GM18858 (cell line): Measurements from ENCODE around the gene MED29.

Source experiments
- ATAC-seq: cut with Tn5 transposase; IDR thresholded peaks from one replicate; pipeline ENCODE4 v1.9.1; 2021; ENCODE audit not compliant: unreplicated experiment

The MED29 gene

DNA sequence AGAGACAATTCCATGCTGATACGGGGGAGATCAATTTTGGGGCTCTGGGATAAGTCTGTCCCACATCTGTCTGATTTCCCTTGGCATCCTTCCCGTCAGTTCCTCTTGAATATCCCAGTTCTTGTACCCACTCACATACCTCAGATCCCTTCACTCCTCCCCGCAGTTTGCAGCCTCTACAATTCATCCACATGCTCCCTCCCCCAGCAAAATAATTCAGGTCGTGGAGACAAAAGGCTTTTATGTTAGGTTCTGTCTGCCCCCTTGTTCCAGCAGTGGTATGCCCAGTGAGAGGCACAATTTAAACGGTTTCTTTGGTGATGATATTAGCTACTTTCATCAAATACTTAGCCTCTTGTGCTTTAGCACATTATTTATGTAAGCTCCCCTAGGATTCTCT is 35.0 kb downstream of the MED29 start:
- ATAC-seq: no peak

DNA sequence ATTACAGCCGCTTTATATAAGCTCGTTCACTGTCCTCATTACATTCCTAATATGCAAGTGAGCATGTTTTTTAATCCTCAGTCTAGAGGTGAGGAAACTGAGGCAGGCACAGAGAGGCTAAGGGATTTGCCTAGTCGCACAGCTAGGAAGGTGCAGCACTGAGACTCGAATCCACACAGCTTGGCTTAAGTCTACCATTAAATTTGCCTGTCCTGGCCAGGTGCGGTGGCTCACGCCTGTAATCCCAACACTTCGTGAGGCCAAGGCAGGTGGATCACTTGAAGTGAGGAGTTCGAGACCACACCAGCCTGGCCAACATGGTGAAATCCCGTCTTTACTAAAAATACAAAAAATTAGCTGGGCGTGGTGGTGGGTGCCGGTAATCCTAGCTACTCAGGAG is 36.5 kb downstream of the MED29 start:
- no peak for ATAC-seq

DNA sequence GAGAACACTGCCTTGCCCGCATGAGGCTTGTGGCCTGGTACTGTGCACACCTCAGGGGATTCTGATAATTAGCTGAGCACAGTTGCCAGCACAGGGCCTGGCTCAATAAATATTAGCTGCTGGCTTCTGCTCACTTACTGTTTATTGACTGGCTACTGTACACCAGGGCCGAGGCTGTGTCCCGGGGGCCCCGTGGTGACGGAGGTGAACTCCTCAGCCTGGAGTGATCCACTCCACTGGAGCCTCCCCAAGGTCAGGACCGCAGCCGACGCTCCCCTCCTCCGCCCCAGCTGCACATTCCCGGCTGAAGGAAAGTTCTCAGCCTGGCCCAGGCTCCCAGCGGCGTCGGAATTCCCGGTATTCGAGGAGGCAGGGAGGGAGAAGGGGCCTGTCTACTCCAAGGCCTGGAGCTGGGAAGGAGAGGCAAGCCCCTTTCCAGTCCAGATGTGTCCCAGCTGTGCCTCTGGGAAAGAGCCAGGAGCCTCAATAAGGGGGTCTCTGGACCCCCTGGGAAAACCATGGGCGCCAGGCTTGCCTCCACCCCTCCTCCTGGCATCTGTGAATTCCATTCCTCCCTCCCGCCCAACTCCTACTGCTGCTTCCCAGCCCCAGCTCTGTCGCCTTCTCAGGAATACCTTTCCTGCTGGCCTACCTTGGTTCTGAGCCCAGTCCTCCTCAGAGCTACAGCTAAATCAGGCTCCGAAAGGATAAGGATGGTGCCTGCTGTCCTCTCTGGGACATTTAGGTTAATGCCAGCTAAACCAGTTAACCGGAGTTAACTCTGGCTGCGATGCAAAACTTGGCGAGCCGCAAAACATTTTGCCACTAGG is 37.3 kb downstream of the MED29 start:
- ATAC-seq: no peak

DNA sequence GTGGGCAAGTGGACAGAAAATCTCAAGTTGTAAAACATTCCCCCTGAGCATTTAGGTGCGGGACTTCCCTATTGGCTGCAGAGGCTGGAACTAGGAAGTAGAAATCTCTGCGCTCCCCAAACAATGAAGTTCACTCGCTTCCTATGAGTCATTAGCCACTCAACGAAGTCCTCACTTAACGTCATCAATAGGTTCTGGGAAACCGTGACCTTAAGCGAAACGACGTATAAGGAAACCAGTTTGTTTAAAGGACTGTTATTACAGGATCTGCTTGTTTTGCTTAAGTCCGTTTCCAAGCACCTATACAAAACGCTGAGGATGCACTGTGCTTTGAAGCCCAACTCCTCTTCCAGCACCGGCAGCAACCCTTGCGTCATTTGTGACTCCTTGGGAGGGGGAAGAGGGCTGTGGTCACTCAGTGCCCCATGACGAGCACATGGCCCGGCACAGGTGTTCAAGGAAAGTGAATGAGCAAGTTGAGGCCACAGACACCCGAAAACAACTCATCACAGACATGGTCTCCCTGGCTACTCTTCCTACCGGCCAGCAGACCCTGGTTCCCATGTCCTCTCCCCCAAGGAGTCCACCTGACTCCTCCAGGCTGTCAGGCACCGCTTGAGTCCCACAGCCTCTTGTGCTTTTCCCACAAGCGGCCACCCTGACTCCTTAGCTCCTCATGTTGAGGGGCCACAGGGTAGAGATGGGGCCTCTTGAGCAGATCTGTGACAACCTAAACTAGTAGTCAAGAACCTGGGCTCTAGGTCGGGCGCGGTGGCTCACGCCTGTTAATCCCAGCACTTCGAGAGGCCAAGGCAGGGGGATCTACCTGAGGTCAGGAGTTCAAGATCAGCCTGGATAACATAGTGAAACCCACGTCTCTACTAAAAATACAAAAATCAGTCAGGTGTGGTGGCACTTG is 39.8 kb downstream of the MED29 start:
- no peak for ATAC-seq

DNA sequence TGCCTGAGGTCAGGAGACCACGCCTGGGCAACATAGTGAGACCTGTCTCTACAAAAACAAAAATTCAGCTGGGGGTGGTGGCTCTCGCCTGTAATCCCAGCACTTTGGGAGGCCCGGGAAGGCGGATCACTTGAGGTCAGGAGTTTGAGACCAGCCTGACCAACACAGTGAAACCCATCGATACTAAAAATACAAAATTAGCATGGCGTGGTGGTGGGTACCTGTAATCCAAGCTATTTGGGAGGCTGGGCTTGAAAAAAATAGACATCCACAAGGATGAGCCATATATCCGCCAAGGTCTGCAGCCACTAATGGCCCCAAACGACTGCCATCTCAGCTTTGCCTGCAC is 41.5 kb downstream of the MED29 start:
- no peak for ATAC-seq

DNA sequence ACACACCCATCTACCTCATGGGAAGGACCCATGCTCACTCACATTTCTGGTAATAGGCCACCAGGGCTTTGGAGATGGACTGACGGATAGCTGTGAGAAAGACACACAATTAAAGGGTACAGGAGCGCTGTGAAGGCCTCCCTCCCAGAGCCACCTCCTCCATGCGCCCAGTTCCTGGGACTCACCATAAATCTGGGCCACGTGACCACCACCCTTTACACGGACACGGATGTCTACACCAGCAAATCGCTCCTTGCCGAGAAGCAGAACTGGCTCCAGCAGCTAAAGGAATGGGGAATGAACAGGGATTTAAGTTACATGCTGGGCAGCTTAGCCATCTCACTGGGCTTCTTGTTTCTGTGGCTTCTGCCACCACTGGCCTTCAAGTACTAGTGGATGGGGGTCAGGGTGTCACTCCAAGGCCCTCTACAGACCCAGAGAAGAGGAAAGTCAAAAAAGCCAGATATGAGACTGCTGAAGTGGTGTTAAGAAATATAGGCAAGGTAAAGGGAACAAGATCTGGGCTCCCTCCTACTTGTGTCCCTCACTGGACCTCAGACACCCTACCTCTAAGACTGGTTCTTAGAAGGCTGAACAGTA is 42.4 kb downstream of the MED29 start:
- ATAC-seq: no peak

DNA sequence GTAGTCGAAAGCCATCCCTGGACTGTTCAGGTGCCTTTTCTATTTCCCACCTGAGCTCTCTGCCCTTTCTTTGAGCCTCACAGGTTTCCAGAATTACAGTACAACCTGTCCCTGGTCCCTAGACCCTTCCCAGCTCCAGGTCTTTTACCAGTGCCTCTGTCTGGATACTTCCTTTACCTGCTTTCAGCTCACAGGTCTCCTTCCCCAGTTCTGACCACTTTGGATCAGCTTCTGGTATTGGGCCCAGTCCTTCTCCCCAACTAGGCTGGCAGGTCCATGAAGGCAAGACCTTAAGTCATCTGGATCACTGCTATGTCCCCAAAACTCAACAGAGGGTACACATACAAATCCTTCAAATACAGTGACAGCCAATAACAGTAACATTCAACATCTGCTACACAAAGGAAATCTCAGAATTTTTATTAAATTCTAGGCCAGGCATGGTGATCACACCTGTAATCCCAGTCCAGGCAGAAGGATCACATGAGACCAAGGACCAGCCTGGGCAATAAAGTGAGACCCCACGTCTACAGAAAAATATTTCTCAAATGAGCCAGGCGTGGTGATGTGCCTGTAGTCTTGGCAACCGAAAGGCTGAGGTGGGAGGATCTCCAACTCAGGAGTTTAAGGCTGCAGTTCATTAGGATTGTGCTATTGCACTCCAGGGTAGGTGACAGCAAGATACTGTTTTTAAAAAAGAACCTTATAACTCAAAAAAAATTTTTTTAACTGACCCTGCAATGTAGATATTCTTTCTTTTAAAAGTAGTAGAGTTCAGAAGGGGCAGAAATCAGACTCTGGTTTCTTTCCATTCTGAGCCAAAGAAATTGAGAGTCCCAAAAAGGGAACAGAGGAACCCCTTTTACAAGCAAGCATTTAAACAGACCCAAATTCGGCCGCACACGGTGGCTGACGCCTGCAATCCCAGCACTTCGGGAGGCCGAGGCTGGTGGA is 43.2 kb downstream of the MED29 start:
- ATAC-seq: no peak

DNA sequence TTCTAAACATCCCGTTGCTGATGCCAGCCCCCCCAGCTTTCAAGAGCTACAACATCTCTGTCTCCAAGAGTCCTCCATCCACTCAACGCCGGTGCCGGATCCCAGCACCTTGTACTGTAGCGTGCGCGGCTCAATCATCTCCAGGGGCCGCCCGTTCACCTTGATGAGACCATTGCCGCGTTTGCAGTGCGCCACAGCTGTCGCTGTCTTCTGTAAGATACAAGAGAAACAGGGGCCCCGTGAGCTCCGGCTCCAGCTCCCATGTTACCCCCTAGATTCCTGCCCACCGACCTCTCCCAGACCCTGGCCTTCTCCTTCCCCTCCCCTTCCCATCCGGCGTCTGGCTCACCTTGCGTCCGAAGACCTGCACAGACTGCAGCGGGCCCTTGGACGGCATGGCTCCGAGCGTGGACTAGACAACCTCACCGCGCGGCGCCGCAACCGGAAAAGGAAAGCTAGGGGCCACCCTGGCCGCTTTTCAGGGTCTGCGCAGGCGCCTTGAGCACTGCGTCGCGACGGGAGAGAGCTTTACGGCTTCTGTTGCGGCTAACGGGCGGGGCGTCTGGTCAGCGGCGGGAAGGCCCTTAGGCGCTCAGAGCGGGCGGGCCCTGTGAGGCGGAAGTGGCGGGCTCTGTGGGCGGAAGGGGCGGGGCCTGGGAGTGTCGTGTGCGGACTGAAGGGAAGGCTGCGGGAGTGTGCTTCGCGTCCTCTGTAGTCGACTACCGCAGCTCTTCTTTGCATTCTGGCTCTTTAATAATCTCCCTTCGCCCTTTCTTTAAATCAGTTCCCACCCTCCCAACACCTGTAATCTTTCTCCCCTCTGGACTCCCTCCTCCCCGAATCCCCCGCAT is 44.5 kb downstream of the MED29 start, which contains the start of gene RPS16:
TSS of gene RPS16 (minus strand) at position 451 of the 851 bp plus-strand sequence. CDS start at position 397, 54 bp downstream.
- ATAC-seq: peak; percentile 58

DNA sequence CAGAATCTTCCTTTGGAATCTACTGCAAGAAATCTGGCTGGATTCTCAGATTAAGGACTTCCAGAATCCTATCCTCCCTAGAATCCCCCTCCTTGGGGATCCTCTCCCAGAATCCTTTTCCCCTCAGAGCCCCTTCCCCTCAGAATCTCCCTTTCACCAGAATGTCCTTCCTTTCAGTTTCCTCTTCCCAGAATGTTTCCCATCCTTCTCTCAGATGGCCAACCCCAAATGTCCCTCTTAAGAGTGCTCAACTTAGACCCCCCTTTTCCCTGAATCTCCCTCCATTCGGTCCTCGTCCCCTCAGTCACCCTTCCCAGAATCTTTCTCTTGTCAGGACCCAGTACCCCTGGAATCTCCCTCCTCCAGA is 45.2 kb downstream of the MED29 start:
- no peak for ATAC-seq

DNA sequence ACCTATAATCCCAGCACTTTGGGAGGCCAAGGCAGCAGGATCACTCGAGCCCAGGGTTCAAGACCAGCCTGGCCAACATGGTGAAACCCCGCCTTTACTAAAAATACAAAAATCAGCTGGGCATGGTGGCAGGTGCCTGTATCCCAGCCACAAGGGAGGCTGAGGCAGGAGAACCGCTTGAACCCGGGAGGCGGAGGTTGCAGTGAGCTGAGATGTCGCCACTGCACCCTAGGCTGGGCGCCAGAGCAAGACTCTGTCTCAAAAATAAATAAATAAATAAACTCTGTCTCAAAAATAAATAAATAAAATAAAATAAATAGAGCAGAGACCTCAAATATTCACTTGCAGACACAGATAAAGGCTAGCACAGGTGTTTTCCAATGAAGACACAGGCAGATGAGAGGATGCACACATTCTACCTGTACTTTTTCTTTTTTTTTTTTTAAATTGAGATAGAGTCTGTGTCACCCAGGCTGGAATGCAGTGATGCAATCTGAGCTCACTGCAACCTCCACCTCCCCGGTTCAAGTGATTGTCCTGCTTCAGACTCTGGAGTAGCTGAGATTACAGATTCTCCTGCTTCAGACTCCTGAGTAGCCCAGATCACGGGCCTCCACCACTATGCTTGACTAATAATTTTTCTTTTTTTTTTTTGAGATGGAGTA is 47.2 kb downstream of the MED29 start:
- no peak for ATAC-seq

DNA sequence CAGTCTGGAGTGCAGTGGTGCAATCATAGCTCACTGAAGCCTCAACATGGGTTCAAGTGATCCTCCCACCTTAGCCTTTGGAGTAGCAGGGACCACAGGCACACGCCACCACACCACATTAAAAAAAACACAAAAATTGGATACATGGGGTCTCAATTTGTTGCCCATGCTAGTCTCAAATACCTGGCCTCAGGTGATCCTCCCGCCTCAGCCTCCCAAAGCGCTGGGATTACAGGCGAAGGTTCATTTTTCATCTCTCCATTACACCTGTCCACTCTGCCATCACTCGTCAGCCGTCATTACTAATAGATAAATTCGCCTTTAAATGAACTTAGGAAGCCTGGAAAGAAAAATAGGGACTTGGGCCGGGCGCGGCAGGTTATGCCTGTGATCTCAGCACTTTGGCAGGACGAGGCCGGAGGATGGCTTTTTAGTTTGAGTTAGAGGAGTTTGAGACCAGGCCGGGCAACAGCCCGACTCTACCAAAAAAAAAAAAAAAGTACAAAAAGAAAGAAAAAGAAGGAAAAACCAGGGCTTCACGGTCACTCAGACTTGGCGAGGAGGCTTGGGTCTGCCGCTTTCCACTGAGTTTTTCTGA is 53.5 kb downstream of the MED29 start:
- no peak for ATAC-seq

DNA sequence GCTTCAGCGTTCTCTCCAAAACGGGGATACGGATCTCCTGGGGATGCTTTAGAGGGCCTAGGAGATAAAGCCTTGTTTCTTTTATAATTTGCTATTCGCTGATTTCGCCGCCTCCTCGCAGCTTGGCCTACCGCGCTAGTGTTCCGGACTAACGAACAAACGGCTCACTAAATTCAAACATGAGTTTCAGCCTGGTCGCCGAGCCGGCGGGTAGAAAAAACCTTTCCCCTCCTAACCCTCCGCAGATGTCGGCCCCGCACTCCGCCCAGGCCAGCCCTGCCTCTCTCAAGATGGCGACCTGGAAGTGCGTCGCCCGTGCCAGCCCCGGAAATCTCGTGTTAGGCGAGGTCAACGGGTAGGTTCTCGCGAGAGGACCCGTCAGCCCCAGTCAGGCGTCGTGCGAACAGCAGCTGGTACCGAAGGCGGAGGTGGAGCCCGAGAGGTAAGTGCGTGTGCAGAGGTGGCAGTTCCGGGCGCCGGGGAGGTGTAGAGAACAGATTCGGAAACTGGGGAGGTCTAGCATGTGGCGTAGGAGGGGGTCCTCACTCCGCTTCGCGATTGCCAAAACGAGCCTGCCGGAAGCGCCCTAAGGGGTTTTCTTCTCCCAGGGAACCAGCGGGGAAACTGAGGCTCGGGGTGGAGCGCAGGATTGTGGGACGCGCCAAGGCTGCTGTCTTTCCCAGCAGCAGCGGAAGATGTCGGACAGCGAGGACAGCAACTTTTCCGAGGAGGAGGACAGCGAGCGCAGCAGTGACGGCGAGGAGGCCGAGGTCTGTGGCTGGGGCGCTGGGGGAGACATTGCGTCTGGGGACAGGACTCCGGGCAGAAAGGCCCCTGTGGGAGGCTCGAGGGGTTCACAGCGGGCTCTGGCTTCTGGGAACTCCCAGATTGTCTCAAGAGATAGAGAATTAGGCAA is 54.3 kb downstream of the MED29 start, which contains the start of gene SUPT5H:
TSS of gene SUPT5H (plus strand) at position 387 of the 916 bp plus-strand sequence. CDS start at position 696, 309 bp downstream.
- peak; percentile 75 for ATAC-seq

DNA sequence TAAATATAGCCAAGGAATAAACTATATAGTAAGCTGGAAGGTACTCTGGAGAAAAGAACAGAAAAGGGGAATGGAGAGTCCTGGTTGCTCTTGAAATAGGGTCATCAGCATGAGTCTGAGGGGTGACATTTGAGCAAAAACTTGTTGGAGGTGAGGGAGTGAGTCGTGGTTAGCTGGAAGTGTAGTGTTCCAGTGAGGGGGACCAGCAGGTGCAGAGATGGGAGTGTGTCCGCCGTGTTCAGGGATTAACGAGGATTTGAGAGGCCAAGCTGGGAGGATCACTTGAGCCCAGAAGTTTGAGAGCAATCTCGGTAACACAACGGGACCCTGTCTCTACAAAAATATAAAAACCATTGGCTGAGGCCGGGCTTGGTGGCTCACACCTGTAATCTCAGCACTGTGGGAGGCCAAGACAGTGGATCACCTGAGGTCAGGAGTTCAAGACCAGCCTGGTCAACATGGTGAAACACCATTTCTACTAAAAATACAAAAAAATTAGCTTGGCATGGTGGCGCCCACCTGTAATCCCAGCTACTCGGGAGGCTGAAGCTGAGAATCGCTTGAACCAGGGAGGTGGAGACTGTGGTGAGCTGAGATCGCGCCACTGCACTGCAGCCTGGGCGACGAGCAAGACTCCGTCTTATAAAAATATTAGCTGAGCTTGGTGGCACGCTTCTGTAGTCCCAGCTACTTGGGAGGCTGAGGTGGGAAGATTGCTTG is 55.3 kb downstream of the MED29 start:
- no peak for ATAC-seq

DNA sequence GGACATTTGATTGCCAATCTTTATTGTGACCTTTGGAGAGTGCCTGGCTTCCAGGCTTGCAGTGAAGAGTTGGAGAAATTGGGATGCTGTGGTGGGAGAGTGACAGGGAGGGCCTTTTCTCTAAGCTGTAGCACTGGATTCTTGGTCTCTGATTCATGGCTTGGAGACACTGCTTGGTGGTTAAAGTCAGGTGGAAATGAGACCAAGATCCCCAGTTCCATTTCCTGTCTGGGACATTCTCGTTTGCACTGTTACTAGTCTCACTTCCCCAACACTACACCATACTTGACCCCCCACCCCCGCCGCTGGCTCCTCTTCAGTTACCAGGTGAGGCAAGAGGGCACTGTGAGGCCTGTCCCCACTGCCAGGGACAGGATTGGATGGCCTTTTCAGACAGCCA is 57.1 kb downstream of the MED29 start:
- ATAC-seq: no peak

DNA sequence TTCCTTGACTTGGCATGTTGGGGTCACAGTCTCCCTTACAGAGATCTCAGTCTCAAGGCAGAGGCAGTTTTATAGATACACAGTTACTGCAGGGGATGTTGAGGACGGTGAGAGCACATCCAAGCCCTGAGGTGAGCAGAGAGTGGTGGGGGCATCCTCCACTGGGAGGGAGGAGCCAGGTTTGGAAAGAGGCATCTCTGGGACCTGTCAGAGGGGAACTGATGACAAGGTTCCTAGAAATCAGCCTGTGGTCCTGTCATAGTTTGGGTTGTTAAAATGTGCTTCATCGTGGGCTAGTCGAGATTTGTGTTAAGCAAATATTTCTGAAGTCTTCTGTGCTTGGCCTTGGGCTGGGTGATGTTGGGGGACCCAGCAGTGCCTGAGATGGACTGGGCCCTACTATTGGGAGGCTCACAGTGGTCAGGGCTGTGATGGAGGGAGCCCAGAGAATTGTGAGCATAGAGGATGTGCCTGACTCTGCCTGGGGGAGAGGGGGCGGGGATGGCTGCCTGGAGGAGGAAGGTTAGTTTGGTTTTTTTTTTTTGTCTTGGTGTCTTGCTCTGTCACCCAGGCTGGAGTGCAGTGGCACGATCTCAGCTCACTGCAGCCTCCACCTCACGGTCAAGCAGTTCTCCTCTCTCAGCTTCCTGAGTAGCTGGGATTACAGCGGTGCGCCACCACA is 58.1 kb downstream of the MED29 start:
- ATAC-seq: no peak
